OCI-LY7 (cell line): ENCODE results near the gene TTC6.

Source experiments
- CTCF ChIP-seq: fragments of 200-600 bp; sonication (generic); conservative IDR thresholded peaks from 2 replicates; pipeline ENCODE4 v1.5.1; 2014; ENCODE audit warnings: mild to moderate bottlenecking, antibody characterized with exemption, low read length, moderate library complexity, mixed read lengths
- EZH2phosphoT487 ChIP-seq: fragments of 200-600 bp; sonication (generic); IDR thresholded peaks from 2 replicates; pipeline ENCODE4 v1.6.1; 2018; ENCODE audit warnings: low read depth, borderline replicate concordance, mild to moderate bottlenecking, mixed run types, antibody characterized with exemption, low read length, moderate library complexity, mixed read lengths

GRCh38 chr14:37573356-37573755 is 22.1 kb upstream of the TTC6 start:
- no peak for TF ChIP-seq CTCF
- TF ChIP-seq EZH2phosphoT487 = no peak
